Measurements from ENCODE around the gene CNTNAP2.
"Not testable (repeated sequence)": the region's sequence is repeated elsewhere in the genome, so short reads cannot be mapped to it uniquely, and the experiment has no call there.

The CNTNAP2 gene

GRCh38 chr7:148395352-148395811 lies 2278.8 kb downstream of the CNTNAP2 start:
- no peak for FAIRE-seq

GRCh38 chr7:148395990-148396716 lies 2279.6 kb downstream of the CNTNAP2 start:
- no peak for FAIRE-seq

GRCh38 chr7:148397056-148397455 lies 2280.5 kb downstream of the CNTNAP2 start:
- no peak for FAIRE-seq

- no peak for FAIRE-seq
Measured at GRCh38 chr7:148397551-148397950, 2280.9 kb downstream of the CNTNAP2 start.

- no peak for FAIRE-seq
Measured at GRCh38 chr7:148397985-148398384, 2281.4 kb downstream of the CNTNAP2 start.

- no peak for FAIRE-seq
Measured at GRCh38 chr7:148398844-148399365, 2282.3 kb downstream of the CNTNAP2 start.

- no peak for FAIRE-seq
Measured at GRCh38 chr7:148400101-148400500, 2283.5 kb downstream of the CNTNAP2 start.

GRCh38 chr7:148402159-148402558 lies 2285.6 kb downstream of the CNTNAP2 start:
- no peak for FAIRE-seq

GRCh38 chr7:148403466-148403993 lies 2286.9 kb downstream of the CNTNAP2 start:
- no peak for FAIRE-seq

GRCh38 chr7:148408307-148408706 lies 2291.7 kb downstream of the CNTNAP2 start:
- FAIRE-seq = no peak

- no peak for FAIRE-seq
Measured at GRCh38 chr7:148410905-148411304, 2294.3 kb downstream of the CNTNAP2 start.

- no peak for FAIRE-seq
Measured at GRCh38 chr7:148412691-148413090, 2296.1 kb downstream of the CNTNAP2 start.

- FAIRE-seq = no peak
Measured at GRCh38 chr7:148419856-148420832, 2303.5 kb downstream of the CNTNAP2 start.

GRCh38 chr7:148422030-148422429 lies 2305.4 kb downstream of the CNTNAP2 start:
- FAIRE-seq = no peak

GRCh38 chr7:148426393-148426792 lies 2309.8 kb downstream of the CNTNAP2 start:
- not testable (repeated sequence) for FAIRE-seq

- FAIRE-seq = not testable (repeated sequence)
Measured at GRCh38 chr7:148430690-148431089, 2314.1 kb downstream of the CNTNAP2 start.

- FAIRE-seq = no peak
Measured at GRCh38 chr7:148433521-148434180, 2317.1 kb downstream of the CNTNAP2 start.

- no peak for FAIRE-seq
Measured at GRCh38 chr7:148434181-148434757, 2317.7 kb downstream of the CNTNAP2 start.

- FAIRE-seq = no peak
Measured at GRCh38 chr7:148434887-148435286, 2318.3 kb downstream of the CNTNAP2 start.

- FAIRE-seq = no peak
Measured at GRCh38 chr7:148435715-148436114, 2319.1 kb downstream of the CNTNAP2 start.

GRCh38 chr7:148436135-148436534 lies 2319.5 kb downstream of the CNTNAP2 start:
- FAIRE-seq = no peak

GRCh38 chr7:148436571-148436970 lies 2320.0 kb downstream of the CNTNAP2 start:
- FAIRE-seq = no peak

Data from endometrium (tissue), 2 donors.